COLO668 (cell line): ENCODE results near the gene QRICH2.
A peak's percentile ranks its signal among the peaks of the same experiment; 100 is the strongest.
"Not testable (repeated sequence)": the region's sequence is repeated elsewhere in the genome, so short reads cannot be mapped to it uniquely, and the experiment has no call there.

ENCODE experiments used
- DNase-seq: peaks from one replicate; lab custom pipeline; 2025; ENCODE audit not compliant: unreplicated experiment; lab: John Stamatoyannopoulos, UW

Gene QRICH2

GRCh38 chr17:76278268-76278908, 29.7 kb downstream of the QRICH2 start:
- DNase-seq = no peak

- no peak for DNase-seq
Observed at GRCh38 chr17:76277300-76278267, 30.5 kb downstream of the QRICH2 start.

GRCh38 chr17:76276461-76277299, 31.4 kb downstream of the QRICH2 start:
- DNase-seq = no peak

- no peak for DNase-seq
Observed at GRCh38 chr17:76276069-76276431, 32.0 kb downstream of the QRICH2 start.

GRCh38 chr17:76275382-76276068, 32.6 kb downstream of the QRICH2 start:
- DNase-seq = no peak

GRCh38 chr17:76274112-76274956, 33.7 kb downstream of the QRICH2 start:
- DNase-seq = no peak

GRCh38 chr17:76273445-76274111, 34.5 kb downstream of the QRICH2 start:
- no peak for DNase-seq

GRCh38 chr17:76272541-76273444, 35.3 kb downstream of the QRICH2 start:
- DNase-seq = no peak

- no peak for DNase-seq
Observed at GRCh38 chr17:76271669-76272540, 36.2 kb downstream of the QRICH2 start.

GRCh38 chr17:76270770-76271668, 37.1 kb downstream of the QRICH2 start:
- no peak for DNase-seq

GRCh38 chr17:76270127-76270592, 37.9 kb downstream of the QRICH2 start:
- DNase-seq = no peak

- no peak for DNase-seq
Observed at GRCh38 chr17:76268991-76269981, 38.8 kb downstream of the QRICH2 start.

GRCh38 chr17:76268015-76268749, 39.9 kb downstream of the QRICH2 start:
- peak; percentile 6 for DNase-seq

GRCh38 chr17:76267581-76268001, 40.5 kb downstream of the QRICH2 start:
- not testable (repeated sequence) for DNase-seq
